H4 (cell line): ENCODE data around the gene RAB15. TPM values are rescaled to one million over a fixed set of nuclear protein-coding genes. Genes with fewer than 3 reads are reported as not detected.
"Not testable (repeated sequence)": the region's sequence is repeated elsewhere in the genome, so short reads cannot be mapped to it uniquely, and the experiment has no call there.

ENCODE experiments used
- DNase-seq: peaks from one replicate; pipeline ENCODE4 v3.0.0-alpha.2; 2015; ENCODE audit warnings: low spot score
- total RNA-seq: library from RNA; depleted of rRNA; stranded (reverse); fragments of >200 nt; shearing (Covaris generic); gene quantifications from 2 replicates; pipeline ENCODE4 v1.2.3, GENCODE V29; 2014

The RAB15 gene
- total RNA-seq, 1 experiment from 2014 or later = 10.1 TPM

DNA sequence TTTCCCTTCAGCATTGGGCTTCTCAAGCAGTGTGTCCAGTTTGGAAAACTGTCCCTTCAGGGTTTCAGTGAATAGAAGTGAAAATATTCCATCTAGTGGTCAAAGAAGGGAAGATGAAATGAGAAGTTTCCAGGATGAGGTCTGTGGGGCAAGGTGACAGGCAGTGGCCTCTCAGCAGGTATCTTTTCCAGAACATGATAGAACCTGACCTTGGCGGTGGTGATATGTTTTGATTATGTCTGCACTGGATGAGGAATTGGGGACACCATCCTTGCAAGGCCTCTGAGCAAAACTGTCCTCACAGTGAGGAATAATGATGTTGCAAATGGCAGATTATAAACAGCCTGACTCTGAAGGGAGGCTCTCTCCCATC is 34.3 kb downstream of the RAB15 start:
- no peak for DNase-seq

DNA sequence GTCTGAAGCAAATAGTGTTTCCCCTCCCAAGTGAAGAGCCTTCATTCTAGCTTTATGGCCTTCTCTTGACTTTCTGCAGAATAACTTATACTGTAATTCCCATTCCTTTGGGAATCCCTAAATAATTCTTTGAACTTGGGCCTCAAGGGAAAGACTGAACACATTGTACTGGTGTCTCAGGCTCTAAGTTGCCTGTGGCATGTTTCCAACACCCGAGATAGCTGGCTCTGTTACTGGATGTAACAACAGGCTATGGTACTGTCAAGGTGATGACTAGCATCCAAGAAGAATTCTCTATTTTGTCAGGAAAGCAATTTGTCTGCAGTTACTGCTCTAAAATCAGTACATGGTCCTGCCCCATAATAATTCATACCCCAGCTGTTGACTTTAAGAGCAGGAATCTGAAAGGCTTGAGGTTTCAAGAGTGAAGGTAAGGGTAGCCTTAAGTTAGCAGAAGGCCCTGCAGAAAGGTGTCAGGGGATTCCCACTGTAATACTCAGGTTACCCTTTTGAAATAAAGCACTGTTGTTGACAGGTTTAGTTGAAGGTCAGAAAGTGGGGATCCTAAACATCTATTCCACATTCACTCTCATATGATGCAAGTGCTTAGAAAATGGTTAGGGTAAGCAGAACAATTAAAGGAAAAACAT is 34.8 kb downstream of the RAB15 start:
- DNase-seq = no peak

DNA sequence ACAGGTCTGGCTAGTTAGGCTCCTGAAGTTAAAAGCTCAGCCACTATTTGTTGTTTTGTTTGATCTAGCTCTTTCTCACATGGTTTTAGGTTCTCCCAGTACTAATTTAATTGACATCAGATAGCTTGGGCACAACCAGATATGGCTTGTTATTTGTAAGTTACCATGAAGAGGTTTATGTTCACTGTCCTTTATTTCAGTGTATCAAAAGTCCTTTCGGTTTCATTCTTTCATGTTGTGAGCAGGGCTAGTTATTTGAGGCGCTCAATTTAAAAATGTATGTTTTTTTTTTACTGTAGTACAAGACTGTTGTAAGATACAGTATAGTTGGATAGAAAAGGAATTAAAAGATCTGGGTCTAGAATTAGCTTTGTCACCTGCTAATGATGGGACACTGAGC is 36.6 kb downstream of the RAB15 start:
- DNase-seq = no peak

DNA sequence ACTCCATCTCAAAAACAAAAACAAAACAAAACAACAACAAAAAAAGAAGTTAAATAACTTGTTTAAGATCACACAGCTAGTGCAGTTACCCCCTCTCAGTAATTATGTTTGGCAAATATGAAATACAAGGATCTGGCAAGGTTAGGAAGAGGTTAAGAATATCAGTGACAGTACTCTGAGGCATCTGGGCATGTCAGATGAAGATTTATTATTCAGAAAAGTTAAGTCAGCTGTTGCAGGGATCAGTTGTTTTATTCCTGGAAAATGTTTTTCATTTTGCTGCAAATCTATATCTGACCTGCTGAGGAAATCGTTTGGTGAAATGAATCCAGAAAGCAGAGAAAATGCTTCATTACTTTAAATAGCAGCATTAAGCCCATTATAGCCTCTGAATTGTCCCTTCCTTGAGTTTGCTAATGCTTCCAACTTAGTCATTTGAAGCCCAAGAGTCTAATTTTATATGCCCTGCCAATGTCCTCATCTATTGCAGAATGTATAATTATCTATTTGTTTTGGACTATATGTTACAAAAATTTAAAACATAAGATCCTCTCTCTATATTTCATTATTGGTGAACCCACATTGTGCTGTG is 37.7 kb downstream of the RAB15 start:
- no peak for DNase-seq

DNA sequence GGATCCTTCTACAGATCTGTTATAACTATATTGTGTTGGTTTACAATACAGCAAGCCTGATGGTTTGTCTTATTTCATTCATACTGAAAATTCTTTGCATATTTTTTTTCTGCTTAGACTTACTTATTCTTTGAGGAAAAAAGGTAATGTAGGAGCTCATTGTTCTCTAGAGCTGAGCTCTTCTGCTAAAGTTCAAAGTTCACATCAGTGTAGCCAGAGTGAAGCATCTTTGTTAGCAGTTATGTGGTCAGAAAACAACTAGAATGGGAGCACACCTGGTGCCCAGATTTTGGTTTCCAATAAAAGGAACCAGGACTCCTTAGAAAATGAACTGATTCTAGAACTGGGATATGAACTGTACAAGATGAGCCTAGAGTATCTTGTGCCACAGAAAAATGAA is 39.9 kb downstream of the RAB15 start:
- DNase-seq = no peak

DNA sequence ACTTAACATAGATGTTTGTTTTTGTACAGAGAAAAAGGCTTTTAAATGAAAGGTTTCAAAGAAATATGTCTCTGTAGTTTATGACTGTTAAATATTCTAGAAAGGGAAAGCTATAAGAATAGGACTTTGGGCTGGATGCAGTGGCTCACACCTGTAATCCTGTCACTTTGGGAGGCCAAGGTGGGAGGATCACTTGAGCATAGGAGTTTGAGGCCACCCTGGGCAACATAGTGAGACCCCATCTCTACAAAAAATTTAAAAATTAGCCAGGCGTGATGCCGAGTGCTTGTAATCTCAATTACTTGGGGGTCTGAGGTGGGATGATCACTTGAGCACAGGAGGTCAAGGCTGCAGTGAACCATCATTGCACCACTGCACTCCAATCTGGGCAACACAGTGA is 41.0 kb downstream of the RAB15 start:
- DNase-seq = no peak

DNA sequence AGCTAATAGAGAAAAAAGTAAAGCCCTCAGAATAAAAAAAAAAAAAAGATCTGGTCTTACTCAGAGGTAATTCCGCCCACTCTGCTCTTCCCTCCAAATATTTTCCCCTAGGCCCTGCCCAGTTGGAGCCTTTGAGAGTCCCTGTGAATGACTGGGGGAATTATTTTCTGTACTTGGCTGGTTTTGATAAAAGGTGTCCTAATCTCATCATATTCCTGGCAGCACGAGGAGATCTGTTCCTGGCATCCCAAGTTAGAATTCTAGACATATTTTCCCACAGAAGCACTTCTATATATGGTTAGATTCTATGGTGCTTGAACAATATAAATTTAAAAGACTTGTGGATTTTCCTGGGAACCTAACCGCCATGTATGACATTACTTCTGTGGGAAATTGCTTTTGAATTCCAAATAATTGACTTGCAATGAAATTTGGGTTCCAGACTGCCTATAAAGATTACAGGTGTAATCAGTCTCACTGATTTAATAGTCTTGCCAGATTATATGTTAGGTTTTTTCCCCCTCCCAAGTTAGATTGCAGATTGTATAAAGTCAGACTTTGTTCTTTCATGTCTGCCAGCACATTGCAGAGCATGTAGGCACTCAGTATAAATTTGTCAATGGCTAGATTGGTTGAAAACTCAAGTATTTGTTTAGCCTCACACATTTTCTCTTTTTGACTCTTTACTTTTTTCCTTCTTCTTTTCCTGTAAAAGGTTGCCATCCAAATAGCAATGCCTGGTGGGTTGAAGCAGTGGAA is 41.9 kb downstream of the RAB15 start:
- no peak for DNase-seq

DNA sequence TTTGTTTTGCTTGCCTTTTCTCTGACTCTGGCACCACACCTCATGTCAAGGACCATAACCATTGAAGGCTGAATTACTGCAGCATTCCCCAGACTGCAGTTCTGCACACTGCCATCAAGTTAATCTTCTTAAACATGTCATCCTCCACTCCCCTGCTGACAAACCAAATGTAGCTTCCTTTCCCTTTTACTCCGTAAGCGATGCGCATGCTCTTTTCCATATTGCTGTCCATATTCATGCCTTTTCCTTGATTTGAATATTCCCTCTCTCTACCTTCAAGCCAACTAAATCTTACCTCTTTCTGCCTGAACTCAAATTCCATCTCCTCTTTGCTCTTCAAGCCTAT is 43.1 kb downstream of the RAB15 start:
- DNase-seq = no peak

DNA sequence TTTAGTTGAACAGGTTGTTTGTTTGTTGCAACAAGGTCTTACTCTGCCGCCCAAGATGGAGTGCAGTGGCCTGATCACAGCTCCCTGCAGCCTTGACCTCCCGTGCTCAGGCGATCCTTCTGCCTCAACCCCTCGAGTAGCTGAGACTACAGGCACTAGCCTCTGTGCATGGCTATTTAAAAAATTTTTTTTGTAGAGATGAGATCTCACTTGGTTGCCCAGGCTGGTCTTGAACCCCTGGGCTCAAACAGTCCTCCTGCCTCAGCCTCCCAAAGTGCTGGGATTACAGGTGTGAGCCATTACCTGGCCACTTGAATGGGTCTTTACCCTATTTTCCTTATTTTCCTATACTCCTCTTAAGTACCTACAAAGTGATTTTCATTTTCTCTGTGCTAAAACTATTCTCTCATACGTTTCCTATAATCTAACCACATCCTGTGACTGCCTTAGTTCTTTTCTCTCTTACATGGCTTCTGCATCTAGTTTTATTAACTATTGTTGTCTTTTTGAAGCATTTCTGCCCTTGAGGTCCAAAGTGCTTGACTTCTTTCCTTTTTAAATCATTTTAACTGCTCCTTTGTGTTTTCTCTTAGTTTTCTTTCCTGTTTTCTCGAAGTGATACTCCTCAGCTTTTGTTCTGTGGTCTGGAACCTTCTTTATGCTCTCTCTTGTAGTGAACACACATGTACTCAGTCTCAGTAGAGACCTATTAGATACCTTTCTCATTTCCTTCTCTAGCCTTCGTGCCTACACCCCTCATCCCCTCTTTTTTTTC is 43.7 kb downstream of the RAB15 start:
- DNase-seq = no peak

DNA sequence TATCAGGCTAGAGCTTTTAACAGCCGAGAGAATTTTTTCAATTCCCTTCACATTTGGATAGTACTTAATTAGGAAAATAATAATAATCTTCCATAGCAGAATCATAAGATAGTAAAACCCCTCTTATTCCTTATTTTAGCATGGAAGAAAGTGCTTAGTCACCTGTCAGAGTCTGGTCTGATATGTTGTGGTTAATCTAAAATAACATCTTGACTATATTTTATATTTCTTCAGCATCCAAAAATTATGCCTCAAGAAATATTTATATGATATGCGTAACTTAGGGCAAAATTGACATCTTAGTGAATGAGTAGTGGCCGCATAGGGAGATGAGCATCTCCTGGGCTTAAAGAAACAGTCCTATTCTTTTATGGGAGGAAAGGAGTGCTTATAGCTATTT is 45.1 kb downstream of the RAB15 start:
- DNase-seq = no peak

DNA sequence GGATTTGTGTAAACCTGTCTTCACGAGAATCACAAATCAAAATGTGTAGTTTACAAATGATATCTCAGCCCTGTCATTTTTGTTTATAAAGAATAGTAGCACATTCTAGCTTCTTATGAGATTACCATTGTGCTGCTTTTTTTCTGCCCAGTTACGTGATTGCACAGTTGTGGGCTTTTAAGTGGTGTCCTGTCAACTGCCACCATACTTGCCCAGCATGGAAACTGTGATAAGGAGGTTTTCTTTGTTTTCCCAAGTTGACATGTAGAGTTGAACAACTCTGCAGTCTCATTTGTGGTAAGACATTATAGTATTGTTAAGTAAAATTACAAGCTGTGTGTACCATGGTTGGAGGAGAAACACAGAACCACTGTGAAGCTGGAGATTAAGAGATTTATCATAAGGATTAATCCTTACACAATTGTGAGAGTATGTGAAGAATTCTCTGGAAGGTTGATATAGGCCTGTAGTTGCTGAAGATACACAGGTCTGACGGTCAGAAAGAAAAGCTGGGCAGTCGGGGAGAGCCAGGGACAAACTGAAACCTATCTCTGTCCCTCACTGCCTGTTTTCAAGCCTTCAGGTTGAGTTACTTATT is 45.6 kb downstream of the RAB15 start:
- DNase-seq = no peak

DNA sequence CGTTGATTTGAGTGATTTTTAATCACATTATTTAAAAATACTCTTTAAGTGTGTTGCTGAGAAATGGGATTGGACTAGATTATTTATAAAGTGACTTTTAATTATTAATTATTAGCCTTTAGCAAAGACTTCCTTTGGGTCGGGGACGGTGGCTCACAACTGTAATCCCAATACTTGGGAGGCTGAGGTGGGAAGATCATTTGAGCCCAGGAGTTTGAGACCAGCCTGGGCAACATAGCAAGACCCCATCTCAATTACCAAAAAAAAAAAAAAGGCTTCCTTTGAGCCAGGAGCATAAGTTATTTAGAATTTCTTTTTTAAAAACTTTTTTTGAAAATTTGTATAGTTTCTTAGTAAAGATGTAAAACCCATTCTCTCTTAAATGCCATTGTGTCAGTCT is 49.1 kb downstream of the RAB15 start:
- DNase-seq = no peak

DNA sequence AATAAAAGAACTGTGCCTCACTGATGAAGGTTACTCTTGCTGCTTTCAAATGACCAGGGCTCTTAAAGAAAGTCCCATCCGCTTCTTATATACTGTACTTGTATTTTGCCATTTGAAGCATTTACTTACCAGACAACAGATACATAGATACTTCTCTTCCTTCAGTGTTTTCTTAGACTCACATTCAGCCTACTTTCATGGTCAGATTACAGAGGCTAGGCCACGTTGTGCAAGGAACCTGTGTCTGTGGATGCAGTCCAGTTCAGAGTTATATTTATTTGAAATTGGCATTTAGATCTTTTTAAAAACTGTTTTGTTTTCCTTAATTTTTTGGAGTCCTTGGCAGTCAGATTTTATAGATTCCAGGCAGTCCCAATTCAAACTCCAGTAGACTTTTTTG is 51.7 kb downstream of the RAB15 start:
- DNase-seq = no peak

DNA sequence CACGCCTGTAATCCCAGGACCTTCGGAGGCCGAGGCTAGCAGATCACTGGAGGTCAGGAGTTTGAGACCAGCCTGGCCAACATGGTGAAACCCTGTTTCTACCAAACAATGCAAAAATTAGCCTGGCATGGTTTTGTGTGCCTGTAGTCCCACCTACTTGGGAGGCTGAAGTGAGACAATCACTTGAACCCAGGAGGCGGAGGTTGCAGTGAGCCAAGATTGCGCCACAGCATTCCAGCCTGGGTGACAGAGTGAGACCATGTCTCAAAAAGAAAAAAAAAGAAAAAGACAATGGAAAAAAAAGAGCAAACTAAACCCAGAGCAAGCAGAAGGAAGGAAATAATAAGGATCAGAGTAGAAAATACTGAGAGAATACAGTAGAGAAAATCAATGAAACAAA is 52.5 kb downstream of the RAB15 start:
- DNase-seq = no peak

DNA sequence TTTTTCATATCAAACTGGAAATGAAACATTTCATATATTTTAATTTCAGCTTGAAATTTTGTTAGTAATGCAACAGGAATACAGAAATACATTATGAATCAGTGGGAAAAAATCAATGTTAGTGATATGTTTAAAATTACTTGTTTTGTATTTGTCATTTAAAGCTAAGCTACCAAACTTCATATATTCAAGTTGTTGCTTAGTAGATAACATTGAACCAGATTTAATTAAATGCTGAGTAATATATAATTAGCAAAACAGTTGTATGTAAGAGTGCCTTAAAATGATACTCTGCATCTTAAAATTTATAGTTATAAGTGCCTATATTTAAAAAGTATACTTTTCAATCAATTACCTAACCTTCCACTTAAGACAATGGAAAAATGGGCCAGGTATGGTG is 52.9 kb downstream of the RAB15 start:
- DNase-seq = no peak

DNA sequence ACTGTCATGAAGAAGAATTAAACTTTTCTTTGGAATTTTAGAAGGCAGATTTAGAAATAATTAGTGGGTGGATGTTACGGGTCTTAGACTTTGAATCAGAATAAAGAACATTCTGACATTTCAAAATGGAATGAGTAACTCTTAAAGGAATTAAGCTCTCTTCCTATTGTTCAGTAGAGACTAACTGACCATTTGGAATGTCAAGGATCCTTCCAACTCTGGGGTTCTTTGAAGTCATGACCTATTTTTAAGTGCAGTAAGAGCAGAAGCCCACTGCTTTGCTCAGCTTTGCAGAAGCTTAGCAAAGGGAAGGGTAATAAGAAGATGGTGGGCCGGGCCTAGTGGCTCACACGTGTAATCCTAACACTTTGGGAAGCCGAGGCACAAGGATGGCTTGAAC is 53.9 kb downstream of the RAB15 start:
- no peak for DNase-seq

DNA sequence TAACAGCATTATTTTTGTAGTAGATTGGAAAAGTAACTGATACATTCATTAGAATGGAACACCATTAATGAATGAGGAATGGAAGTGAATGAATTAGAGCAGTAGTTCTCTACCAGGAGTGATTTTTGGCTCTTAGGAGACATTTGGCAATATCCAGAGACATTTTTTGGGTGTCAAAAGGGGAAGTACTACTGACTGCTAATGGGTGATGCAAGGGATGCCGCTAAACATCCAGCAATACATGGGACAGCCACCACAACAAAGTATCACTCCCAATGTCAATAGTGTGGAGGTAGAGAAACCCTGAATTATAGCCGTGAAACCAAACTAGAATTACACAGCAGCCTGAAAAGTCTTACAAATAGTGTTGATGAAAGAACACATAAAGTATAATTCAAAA is 56.3 kb downstream of the RAB15 start:
- DNase-seq = no peak

DNA sequence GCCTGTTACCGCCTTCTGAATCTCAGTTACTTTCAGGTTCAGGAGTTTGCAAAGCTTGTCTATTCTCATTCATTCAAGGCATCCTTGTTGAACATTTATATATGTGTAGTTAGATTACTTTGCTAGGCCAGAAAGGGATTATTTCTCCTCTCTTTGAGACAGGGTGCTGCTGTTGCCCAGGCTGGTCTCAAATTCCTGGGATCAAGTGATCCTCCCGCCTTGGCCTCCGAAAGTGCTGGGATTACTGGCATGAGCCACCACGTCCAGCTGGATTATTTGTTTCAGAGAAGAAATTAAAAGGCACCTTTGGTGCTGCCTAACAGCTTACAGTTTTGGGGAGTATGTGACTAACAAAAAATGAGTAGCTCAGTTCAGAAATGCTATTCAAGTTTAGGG is 57.1 kb downstream of the RAB15 start:
- DNase-seq = no peak

DNA sequence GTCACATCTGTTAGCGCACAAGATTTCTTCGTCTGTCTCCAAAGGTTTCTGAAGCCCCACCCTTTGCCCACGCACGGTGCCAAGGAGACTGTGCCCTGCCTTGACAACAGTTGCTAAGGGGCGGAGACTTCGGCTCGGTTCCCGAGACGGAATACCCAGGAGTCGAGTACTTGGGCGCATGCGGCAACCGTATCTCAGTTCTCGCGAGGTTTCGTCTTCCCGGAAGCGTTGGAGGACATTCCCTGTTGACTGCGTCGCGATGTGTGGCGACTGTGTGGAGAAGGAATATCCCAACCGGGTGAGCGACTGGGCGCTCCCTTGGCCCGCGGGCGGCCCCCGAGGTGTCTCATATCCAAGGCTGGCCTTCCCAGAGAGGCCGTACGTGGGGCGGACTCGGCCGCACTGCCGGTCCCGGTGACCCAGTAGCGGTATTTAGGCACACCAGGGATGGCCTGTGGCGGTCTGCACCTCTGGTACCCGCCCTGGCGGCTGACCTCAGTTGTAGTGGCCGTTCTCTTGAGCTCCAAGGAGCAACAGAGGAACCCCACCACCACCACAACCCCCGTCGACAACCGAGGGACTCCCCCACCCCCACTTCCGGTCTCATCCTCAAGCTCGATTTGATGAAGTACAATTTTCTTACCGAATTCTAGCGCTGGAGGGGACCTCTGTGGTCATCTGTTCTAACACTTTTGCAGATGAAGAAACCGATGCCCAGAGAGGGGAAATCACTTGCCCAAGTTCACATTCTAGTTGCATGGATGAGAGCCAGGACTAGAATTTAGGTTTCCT is 57.7 kb downstream of the RAB15 start, which contains the start of gene CHURC1:
Gene CHURC1, plus strand, starts transcription at position 219 of the 792 bp plus-strand sequence. Its CDS starts 41 bp downstream, at position 260.
- peak; percentile 98 for DNase-seq

DNA sequence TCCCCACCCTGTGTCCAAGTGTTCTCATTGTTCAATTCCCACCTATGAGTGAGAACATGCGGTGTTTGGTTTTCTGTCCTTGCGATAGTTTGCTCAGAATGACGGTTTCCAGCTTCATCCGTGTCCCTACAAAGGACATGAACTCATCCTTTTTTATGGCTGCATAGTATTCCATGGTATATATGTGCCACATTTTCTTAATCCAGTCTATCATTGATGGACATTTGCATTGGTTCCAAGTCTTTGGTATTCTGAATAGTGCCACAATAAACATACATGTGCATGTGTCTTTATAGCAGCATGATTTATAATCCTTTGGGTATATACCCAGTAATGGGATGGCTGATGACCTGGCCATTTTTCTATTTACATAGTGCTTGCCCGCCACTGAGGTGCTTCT is 58.7 kb downstream of the RAB15 start:
- not testable (repeated sequence) for DNase-seq

DNA sequence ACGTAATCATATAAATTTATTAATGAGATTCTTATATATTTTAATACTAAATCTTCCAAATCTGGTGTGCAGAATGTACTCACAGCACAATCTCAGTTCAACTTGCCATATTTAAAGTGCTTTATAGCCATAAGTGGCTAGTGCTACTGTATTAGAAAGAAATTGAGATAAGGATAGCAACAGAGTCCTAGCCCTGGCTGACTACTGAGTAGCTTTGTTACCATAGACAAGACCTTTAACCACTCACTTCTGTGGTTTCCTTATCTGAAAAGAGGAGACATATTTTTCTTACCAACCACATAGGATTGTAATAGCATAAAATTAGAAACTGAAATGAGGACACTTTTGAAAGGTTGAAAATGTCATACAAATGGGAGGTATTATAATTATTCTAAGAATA is 59.9 kb downstream of the RAB15 start:
- DNase-seq = no peak
